GM18909 (cell line): ENCODE measurements around the gene SETBP1.
"Not testable (repeated sequence)": the region's sequence is repeated elsewhere in the genome, so short reads cannot be mapped to it uniquely, and the experiment has no call there.

Source experiments
- ATAC-seq: cut with Tn5 transposase; IDR thresholded peaks from one replicate; pipeline ENCODE4 v1.9.1; 2021; ENCODE audit warnings: mild to moderate bottlenecking; ENCODE audit not compliant: unreplicated experiment, poor library complexity

Gene SETBP1

DNA sequence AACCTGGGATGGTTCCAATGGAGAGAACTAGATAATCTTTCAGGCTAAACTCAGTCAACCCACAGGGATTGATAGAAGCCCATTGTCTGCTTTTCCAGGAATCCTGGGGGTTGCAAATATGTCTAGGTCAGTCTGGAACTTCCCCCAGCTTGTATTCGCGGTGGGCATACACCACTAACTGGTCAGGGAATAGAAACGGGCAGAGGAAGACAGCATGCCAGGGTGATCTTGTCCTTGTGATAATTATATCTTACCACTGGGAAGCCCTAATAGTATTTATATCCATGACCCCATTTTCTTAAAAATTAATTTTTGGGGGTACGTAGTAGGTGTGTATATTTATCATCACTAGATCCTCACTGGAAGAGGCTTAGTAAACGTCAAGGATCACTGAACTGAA, 101.9 kb downstream of the SETBP1 start:
- no peak for ATAC-seq

DNA sequence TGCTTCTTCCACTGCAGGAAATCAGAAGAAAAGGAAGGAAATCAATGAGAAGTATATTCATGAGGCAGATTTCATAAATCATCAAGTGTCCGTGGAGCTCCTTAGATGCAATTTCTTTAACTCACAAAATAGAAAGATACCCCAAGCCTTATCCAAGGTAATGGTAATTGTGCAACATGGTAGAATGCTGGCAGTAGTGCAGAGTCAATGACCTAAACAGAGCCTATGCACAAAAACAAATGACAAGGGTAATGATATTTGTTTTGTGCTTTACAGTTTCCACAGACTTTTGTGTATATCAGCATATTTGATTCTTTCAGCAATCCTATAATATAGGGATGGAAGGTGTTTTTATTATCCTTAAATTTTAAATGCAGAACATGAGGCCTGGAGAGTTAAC, 102.7 kb downstream of the SETBP1 start:
- ATAC-seq = no peak

DNA sequence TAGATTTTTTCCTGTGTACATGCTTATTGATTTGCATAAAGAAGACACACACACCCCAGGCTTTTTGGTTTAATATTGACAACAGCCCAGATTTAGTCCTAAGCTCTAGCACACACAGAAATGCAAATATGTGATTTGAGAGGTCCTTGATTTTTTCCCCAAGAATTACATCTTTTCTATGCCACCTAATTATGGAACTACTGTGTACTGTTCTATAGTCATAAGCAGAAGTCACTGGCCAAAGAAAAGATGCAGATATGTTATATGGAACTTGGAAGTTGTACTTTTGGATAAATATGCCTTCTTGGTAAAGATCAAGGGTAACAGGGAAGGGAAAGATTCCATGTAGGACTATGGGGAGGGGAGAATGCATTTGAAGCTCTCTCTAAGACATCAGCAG, 105.6 kb downstream of the SETBP1 start:
- ATAC-seq = peak; percentile 34

DNA sequence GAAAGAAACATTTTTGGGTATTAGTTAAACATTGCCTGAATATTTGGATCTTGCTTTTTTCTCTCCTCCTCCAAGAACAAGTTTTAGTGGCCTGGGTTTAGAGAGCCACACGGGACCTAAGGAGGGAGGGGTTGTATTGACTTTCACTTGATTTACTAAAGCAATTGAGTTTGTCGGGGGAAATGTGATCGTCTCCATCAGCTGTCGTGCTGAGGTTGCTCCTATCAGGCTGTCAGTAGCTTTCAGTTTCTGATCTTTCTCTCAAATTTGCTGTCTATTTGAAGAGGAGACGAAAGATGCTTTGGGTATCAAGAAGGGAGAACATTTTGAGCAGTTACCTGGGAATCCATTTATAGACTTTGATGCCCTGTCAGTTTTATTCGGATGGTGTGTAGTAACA, 106.0 kb downstream of the SETBP1 start:
- ATAC-seq = peak; percentile 86

DNA sequence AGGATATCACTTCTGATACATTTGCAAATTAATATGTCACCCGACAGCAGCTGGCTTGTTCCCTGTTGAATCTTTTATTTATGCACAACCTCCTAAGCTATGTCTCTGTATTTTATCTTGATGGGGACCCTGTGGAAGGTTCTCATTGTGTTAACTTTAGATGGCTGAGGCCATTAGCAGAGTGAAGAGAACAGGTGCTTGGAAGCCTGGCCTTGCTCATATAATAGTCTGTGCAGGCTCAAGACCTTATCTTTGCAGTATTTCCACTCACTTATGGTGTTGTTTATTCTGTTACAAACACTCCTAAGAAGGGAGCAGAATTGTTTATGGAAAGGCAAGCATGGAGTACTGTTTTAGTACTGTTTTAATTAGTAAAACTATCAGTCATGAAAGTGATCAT, 107.6 kb downstream of the SETBP1 start:
- ATAC-seq = no peak

DNA sequence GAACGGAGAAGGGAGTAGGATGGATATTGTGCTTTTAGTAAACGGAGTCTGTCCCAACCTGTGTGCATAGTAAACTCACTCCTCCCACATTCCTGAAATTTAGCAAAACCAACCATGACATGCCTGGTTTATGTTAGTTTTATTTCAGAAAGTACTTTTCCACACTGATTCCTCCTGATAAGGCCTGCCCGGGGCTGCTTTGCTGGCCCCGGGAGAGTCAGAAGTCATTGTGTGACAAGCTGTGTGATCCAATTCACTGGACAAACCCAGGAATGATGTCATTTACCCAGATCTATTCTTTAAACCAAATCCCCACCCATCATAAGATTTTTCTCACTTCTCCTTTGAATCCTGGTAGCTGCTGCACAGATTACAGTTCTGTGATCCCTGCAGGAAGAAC, 109.0 kb downstream of the SETBP1 start:
- no peak for ATAC-seq

DNA sequence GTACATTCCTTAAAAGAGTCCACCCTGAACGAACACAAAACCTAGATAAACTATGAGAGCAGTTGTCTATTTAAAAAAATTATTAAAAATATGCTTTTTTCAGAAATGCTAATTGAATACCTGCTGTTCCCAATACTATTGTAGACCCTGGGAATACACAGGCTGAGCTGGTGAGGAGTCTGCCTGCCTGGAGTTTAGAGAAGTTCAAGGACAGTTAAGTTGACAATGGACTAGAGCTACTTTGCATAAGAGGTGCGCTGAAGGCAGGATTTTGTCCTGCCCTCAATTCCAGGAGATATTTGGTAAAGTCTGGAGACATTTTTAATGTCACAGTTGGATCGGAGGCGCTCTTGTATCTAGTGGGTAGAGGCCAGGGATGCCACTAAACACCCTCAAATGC, 110.2 kb downstream of the SETBP1 start:
- ATAC-seq = no peak

DNA sequence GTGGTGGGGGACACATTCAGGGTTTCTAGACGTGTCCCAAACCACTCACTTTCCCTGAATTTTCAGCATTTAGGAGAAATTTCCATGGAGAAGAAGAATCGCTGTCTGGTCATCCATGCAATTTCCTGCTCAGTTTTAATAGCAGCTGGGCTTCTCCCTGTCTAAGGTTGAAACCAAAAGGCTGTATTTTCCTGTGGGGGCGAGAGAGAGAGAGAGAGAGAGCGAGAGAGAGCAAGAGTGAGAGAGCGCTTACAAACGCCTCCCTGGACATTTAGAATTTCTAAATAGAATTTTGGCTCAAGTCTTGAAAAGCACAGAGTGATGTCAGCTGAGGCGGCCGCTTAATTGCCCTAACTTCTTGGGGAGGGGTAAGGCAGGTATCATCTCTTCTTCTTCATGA, 110.8 kb downstream of the SETBP1 start:
- no peak for ATAC-seq

DNA sequence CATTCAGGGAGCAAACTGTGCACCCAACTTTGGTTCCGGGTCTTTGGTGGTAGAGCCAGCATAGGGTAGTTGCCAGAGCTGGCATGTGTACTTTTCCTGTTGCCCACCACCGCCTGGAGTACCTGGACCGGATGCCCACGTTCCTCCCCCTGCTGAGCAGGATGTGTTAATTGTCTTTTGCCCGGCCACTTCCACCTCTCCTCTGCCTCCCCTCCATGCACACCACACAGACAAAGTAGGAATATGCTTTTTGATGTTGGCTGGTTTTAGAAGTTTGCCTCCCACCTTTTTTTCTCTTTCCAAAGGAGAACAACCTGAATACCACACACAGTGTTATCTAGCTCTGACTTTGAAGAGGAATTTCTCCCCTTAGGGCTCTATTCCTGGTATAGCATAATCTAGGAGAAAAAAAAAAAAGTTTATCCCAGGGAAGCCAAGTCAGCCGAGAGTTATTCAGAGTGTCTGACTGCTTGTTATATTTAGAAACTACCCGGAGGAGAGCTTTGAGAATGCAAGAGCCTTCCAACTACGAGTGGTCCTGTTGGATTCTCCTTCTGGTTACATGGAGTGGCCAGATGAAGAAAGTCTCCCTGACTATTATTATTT, 111.9 kb downstream of the SETBP1 start:
- ATAC-seq = no peak

DNA sequence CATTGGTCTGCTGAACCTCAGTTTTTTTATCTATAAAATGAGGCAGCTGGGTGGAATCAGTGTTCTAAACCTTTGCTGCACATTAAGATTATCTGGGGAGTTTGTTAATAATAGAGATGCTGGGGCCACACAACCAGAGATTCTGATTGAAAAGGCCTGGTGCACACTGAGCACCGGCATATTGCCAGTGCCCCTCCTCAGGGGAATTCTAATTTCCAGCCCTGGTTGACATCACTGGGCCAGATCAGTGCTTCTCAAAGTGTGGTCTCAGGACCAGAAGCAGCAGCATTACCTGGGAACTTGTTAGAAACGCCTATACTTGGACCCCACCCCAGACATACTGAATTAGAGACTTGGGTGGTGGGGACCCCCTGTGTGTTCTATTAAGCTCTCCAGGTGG, 112.5 kb downstream of the SETBP1 start:
- ATAC-seq = no peak

DNA sequence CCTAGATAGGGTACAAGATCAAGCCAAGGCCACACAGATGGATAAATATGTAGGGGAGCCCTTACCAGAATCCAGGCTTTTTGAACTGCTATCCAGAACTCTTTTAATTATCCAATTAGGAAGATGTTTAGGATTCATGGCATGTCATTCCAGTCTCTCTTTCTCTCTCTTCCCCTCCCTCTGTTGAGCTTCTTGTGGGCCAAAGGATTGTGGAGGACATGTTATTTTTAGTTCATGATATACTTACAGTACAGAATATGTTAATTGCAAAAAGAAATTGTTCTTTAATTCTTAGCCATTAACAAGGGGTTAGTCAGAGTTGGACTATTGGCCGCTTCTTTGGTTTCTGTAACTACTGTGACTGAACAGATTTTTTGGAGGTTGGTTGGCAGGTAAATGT, 113.0 kb downstream of the SETBP1 start:
- ATAC-seq = no peak

DNA sequence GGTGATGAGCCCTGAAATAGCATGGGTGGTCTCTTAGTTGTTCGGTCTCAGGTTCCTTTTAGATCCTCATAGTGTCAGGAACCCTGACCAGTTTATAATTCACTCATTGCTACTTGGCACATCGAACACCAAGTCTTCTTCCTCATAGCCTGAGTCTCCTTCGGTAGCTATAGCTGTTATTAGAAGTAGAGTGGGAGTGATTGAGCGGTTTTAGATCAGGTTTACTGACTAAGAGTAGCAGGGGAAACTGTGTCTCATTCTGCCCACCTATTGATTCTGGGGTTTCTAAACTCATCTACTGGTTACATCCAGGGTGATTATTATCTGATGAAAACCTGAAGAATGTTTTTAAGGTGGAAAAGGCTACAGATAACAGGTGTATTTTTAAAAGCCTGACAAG, 114.6 kb downstream of the SETBP1 start:
- no peak for ATAC-seq

DNA sequence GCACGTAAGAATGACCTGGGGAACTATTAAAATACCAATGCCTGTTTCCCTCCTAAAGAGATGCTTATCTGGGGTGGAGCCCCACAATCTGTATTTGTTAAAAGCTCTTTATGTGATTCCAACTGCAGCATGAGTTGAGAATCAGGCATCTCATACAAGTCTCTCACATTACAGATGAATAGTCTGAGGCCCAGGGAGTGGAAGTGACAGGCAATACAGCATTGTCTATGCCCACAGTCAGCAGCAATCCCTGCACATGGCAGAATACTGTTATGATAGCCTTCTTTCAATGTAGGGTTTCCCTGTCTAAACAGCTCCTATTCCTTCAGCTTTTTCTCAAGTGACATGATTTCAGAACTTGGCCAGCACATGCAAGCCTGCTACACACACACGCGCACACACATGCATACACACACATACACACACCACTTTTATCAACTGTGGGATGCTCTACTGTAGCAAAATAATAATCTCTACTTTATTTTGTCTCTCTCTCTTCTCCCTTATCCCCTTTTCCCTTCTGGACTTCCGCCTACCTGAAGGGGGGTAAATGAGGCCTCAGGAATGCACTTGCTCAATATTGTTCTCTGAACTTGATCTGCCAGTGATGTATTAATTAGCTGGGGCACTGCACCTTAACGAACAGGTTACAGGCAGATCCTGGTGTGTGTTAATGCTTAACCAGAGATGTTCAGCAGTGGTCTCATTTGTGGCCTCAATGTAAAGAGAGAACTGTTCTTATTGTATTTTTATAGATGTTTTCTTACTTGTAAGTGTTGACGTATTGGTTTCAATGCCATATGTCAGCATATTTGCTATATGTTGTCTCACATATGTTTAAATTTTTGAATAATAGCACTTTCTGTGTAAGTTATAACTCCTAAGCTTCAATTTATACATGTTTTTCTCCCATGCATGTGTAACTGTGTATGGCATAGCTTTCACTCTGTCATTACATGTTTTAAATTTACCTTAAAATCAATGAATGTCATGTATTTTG, 116.0 kb downstream of the SETBP1 start:
- ATAC-seq = peak; percentile 52

DNA sequence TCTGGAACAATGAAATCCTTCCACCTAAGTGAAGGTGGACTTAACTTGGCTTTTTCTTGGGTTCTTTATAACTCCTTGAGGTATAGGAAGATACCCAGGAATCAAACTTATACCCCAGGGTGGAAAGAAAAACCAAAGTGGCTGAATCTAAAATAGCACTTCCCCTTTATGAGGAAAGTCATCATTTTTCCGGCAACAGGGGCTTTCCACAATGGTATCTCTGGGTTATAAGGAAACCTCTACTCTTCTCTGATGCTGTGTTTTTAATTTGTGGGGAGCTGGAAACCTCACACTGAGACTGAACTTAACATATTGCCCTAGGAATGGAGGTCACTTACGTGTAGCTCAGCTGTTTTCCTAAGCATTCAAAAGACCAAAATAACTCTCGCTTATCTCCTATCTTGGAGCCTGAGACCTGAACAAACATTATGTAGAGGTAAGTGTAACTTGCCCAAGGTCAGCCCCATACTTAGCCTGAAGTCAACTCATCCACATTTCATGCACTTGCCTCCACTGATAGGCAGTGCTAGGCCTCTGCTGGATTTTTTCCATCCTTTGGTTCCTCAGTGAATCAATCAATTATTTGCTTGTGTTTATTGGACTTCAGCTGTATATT, 117.9 kb downstream of the SETBP1 start:
- no peak for ATAC-seq

DNA sequence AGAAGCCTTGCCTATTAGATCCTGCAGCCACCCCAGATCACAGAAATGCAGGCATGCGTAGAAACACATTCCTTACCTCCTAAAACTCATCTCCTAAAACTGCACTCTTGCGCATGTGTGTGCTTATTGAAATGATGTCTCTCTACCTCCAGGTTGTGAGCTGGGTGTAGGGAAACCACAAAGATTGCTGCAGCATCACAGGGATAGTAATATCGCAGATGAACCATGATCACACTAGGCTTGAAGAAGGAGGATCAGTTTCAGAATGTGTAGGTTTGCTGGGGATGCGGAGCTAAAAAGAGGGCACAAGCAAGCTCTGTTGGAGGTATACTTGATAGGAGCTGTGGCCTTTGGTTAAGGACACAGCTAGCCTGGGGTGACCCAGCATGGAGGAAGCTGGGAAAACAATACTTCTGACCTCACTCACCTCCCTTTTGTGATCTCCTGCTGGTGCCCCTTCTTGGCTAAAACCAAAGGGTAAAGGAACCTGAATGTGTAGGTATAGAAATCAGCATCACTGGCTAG, 118.8 kb downstream of the SETBP1 start:
- peak; percentile 36 for ATAC-seq

DNA sequence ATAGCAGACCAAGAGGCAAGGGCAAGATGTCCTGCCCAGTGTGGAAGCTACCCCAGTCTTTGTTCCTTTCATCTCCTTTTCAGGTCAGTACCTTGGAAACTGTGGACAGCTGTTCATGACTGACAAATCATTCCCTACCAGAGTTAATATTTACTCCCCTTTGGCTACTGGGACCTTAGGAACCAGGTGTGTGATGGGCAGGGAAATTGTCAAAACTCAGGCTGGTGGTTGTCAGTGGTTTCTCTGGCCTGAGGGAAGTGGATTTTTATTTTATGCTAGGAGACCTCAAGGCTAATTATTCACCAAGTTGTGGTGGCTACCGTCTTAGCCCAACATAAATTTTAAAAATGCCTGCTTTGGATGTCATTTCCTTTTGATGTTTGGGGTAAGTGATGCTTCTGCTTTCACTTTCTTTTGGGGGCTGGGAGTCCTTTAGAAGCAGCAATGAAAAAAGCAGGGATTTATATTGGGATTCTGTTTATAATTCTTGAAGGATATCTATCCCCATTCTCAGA, 119.3 kb downstream of the SETBP1 start:
- peak; percentile 71 for ATAC-seq

DNA sequence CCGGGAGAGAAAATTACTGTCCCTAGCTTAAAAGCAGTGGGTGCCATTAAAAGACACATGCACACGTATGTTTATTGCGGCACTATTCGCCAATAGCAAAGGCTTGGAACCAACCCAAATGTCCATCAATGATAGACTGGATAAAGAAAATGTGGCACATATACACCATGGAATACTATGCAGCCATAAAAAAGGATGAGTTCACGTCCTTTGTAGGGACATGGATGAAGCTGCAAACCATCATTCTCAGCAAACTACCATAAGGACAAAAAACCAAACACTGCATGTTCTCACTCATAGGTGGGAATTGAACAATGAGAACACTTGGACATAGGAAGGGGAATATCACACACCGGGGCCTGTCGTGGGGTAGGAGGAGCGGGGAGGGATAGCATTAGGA, 120.1 kb downstream of the SETBP1 start:
- not testable (repeated sequence) for ATAC-seq

DNA sequence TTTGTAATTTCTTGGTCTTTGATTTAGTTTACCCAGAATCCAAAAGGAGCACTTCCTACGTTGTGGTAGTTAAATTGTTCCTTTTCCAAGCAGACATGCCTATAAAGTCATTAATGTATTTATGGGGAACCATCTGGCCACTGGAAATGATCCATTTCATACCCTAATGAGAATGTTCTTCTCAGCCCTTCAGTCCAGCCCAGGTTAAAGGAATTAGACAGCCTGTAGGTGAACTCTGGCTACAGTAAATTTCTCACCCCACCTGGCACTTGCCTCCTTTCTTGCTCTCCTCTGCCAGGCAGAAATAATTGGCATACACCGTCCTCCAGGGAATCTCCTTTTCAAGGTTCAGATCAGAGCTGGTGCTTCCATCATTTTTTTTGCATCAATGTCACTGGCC, 121.1 kb downstream of the SETBP1 start:
- no peak for ATAC-seq

DNA sequence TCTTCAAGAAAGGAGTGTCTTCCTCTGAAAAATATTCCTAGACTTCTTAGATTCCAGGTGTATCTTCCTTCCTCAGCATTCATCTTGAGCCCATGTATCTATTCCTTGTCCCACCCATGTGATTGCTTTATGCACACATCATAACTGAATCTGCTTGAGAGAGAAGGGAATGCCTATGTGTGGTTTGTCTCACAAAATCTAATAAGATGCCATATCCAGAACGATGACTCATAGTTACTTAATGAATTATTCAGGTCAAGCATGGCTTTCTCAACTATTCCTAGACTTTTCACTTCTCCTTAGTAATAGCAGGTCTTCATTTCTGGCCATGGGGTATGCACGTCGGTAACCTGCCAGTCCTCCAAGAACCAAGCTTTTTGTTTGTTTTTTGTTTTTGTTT, 121.8 kb downstream of the SETBP1 start:
- no peak for ATAC-seq

DNA sequence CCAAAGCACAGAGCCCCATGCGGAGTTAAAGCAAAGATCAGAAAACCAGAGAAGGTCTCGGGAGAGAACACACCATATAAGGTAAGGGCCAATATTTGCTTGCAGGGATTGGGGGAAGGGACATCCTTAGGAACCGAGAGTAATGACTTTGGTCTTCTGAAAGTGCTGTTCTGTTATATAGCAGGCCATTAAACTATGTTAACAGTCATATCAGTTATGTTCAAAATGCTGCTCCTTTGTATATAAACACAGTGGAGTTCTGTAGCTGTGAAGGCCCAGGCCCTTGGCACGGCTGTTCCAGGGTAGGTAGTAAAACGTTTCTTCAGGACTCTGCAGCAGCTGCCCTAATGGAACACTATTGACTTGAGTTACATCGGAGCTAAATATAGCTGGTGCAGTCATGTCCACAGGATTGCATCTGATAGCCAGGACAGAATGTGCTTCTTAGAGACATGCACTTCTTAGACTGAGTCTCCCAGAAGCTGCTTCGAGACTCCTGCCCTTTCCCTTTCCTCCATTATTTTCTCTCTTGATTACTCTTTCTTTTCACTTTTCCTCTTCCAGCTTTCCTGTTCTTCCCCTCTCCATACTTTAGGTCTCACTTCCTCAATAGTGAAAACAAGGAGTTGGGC, 122.4 kb downstream of the SETBP1 start:
- ATAC-seq = no peak
